AG10803 (cell line): ENCODE results near the gene CCRL2.

Source experiments
- DNase-seq: peaks from one replicate; pipeline ENCODE4 v3.0.0; 2010; ENCODE audit warnings: low read depth
- H3K4me3 ChIP-seq: 2 replicates; pipeline ENCODE4 v1.5.1; 2011; ENCODE audit warnings: mild to moderate bottlenecking, low read length, control low read depth
- TF ChIP-seq, protein P1 (sequence below): conservative IDR thresholded peaks from 2 replicates; pipeline ENCODE4 v1.5.1; 2011; ENCODE audit warnings: mild to moderate bottlenecking, low read length, control low read depth, inconsistent platforms

CCRL2 gene

DNA sequence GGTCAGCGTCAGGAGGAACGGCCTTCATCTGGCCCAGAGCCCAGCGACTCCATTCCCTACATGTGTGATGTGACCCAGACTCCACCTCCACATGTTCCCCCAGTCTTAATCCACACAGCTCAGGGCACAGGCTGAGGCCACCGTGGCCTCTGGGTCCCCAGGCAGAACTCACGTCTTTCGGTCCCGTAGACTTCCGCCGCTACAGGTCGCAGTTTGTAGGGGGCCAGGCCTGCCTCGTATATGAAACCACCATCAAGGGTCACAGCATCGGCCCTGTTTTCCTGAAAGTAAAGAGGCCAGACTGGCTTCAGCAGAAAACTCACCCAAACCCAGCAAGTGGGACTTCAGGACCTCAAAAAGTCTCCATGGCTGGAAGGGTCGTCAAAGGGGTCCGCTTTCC is 49.1 kb downstream of the CCRL2 start:
- no peak overlapping the region for H3K4me3 ChIP-seq
- TF ChIP-seq, protein P1, sequence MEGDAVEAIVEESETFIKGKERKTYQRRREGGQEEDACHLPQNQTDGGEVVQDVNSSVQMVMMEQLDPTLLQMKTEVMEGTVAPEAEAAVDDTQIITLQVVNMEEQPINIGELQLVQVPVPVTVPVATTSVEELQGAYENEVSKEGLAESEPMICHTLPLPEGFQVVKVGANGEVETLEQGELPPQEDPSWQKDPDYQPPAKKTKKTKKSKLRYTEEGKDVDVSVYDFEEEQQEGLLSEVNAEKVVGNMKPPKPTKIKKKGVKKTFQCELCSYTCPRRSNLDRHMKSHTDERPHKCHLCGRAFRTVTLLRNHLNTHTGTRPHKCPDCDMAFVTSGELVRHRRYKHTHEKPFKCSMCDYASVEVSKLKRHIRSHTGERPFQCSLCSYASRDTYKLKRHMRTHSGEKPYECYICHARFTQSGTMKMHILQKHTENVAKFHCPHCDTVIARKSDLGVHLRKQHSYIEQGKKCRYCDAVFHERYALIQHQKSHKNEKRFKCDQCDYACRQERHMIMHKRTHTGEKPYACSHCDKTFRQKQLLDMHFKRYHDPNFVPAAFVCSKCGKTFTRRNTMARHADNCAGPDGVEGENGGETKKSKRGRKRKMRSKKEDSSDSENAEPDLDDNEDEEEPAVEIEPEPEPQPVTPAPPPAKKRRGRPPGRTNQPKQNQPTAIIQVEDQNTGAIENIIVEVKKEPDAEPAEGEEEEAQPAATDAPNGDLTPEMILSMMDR: no peak
- no peak for DNase-seq
